Stimulated activated CD4-positive, alpha-beta T cell treated with anti-CD3 and anti-CD28 coated beads, Interleukin-1b, Interleukin-23, amount 100 ng/mL, for 4 hours (primary cell): ENCODE results near the gene MORF4L1.
"Not testable (repeated sequence)": the region's sequence is repeated elsewhere in the genome, so short reads cannot be mapped to it uniquely, and the experiment has no call there.

Experiments
- DNase-seq, 2 donors: peaks; one replicate each; pipeline ENCODE4 v3.0.0-alpha.2; 2020; ENCODE audit warnings: low read depth in 2 of 2

Gene MORF4L1

GRCh38 chr15:78855746-78856145 is 16.9 kb upstream of the MORF4L1 start:
- DNase-seq = no peak

GRCh38 chr15:78859971-78860719 is 12.5 kb upstream of the MORF4L1 start:
- peak; percentile 70 to 72 for DNase-seq

GRCh38 chr15:78865585-78865984 is 7.1 kb upstream of the MORF4L1 start:
- not testable (repeated sequence) for DNase-seq

- DNase-seq = not testable (repeated sequence)
These were observed 6.7 kb upstream of the MORF4L1 start for GRCh38 chr15:78866031-78866430.

GRCh38 chr15:78866803-78867202 is 5.9 kb upstream of the MORF4L1 start:
- no peak for DNase-seq

GRCh38 chr15:78868366-78868765 is 4.3 kb upstream of the MORF4L1 start:
- no peak for DNase-seq

- not testable (repeated sequence) for DNase-seq
These were observed 1.1 kb upstream of the MORF4L1 start for GRCh38 chr15:78871483-78872127.

- DNase-seq = peak; percentile 83 to 85
These were observed 492 bp downstream of the MORF4L1 start for GRCh38 chr15:78872972-78873792.

GRCh38 chr15:78873793-78874765 is 1.4 kb downstream of the MORF4L1 start:
- no peak for DNase-seq

- DNase-seq = no peak
These were observed 2.6 kb downstream of the MORF4L1 start for GRCh38 chr15:78875107-78875914.

- DNase-seq = not testable (repeated sequence)
These were observed 4.3 kb downstream of the MORF4L1 start for GRCh38 chr15:78876954-78877353.

GRCh38 chr15:78878356-78878755 is 5.7 kb downstream of the MORF4L1 start:
- DNase-seq = no peak

- DNase-seq = no peak
These were observed 7.0 kb downstream of the MORF4L1 start for GRCh38 chr15:78879517-78880241.

- DNase-seq = no peak
These were observed 7.5 kb downstream of the MORF4L1 start for GRCh38 chr15:78880242-78880533.

- DNase-seq = no peak
These were observed 8.1 kb downstream of the MORF4L1 start for GRCh38 chr15:78880813-78881212.

- no peak for DNase-seq
These were observed 9.0 kb downstream of the MORF4L1 start for GRCh38 chr15:78881681-78882080.

- DNase-seq = no peak
These were observed 16.3 kb downstream of the MORF4L1 start for GRCh38 chr15:78889000-78889399.

- DNase-seq = no peak
These were observed 20.8 kb downstream of the MORF4L1 start for GRCh38 chr15:78893538-78893937.

GRCh38 chr15:78895471-78895870 is 22.8 kb downstream of the MORF4L1 start:
- no peak for DNase-seq

GRCh38 chr15:78898540-78898939 is 25.9 kb downstream of the MORF4L1 start:
- no peak for DNase-seq
